Psoas muscle (tissue), 8 donors: ENCODE results near the gene EFHC1. TPM values are rescaled to one million over a fixed set of nuclear protein-coding genes. Genes with fewer than 3 reads are reported as not detected.

Experiments used
- ATAC-seq, 4 donors: fragments of 200-7000 bp; cut with Tn5 transposase; one replicate each; pipeline ENCODE4 v1.9.1; 2020; ENCODE audit warnings: moderate library complexity in 3 of 4, mild to moderate bottlenecking in 2 of 4
- DNase-seq, 2 donors: peaks; one replicate each; pipeline ENCODE4 v3.0.0-alpha.2; 2020
- H3K27ac ChIP-seq: fragments of 200-600 bp; one replicate; pipeline ENCODE4 v1.8.0; 2022
- H3K27me3 ChIP-seq, 3 donors: fragments of 200-600 bp in 1 of 3; one replicate each; pipeline versions ENCODE4 v1.6.1 to v1.8.0; 2013 to 2022; ENCODE audit warnings: low read length in 2 of 3, mild to moderate bottlenecking in 2 of 3, moderate library complexity in 1 of 3; ENCODE audit not compliant: insufficient read depth in 3 of 3
- H3K36me3 ChIP-seq, 2 donors: fragments of 200-600 bp in 1 of 2; one replicate each; pipeline versions ENCODE4 v1.6.1 to v1.8.0; 2013 to 2022; ENCODE audit warnings: low read depth in 1 of 2, mild to moderate bottlenecking in 1 of 2, moderate library complexity in 1 of 2; ENCODE audit not compliant: insufficient read depth in 1 of 2
- H3K4me1 ChIP-seq: fragments of 200-600 bp; one replicate; pipeline ENCODE4 v1.8.0; 2022
- H3K4me3 ChIP-seq: fragments of 200-600 bp; one replicate; pipeline ENCODE4 v1.8.0; 2022; ENCODE audit warnings: mild to moderate bottlenecking
- H3K9me3 ChIP-seq: fragments of 200-600 bp; one replicate; pipeline ENCODE4 v1.8.0; 2022
- CTCF ChIP-seq: fragments of 200-600 bp; IDR thresholded peaks from one replicate; pipeline ENCODE4 v1.8.0; 2022; ENCODE audit warnings: antibody characterized with exemption
- WGBS, 3 donors: extraction: QIAGEN DNeasy Blood & Tissue Kit; methylation state at CpG; one replicate each; pipeline versions ENCODE4 v1.1.6 to v1.1.7; 2013; 5-methylcytosine and 5-hydroxymethylcytosine counted together
- intact Hi-C, 2 donors: fragments of 100-400 bp; cut with DNase I; formaldehyde crosslinking; loops; one replicate each; pipeline versions ENCODE4 v1.11.0 to v1.14.2; 2022
- polyA plus RNA-seq, 3 donors: library from polyadenylated mRNA; stranded (reverse); fragments of 200-250 nt; gene quantifications; one replicate each; pipeline ENCODE4 v1.2.3, GENCODE V29; 2013
- total RNA-seq, 4 donors: library from RNA; stranded (reverse); fragmentation: NEBNext Ultra II Directional in 2 of 4; extraction: Animal tissue kit (Norgen Biotek cat#: 25700) in 2 of 4; gene quantifications; one replicate each; pipeline versions ENCODE4 v1.2.1 to v1.2.4, GENCODE V29; 2021 to 2023
- donor health status: healthy with polysubstance abuse.
- donor health status: DM: no; HTN: no; CAD: no; lungs with moderate emphysema.
- donor health status: Bipolar disorder and iron deficiency.
- donor health status: healthy.
- donor health status: DM: yes; HTN: yes; CAD: no.
- donor health status: DM: no; HTN: no; CAD: no.
- donor health status: DM: no; HTN: no; CAD: no.
- donor health status: DM: yes; HTN: yes; CAD: no.

The EFHC1 gene
- total and polyA plus RNA-seq, 7 donors: 1.5 to 3.9 (median 2.0) TPM

GRCh38 chr6:52523378-52524142 is 103.4 kb downstream of the EFHC1 start:
- no peak for DNase-seq
- H3K27ac ChIP-seq: no peak overlapping the region
- no peak for TF ChIP-seq CTCF
- no peaks in the 10 kb centered on the region for H3K9me3 ChIP-seq
- intact Hi-C loops: no loop called here
- H3K4me1 ChIP-seq: peaks cover 6% of the 10 kb centered on the region
- no peak for ATAC-seq
- no peaks in the 10 kb centered on the region for H3K36me3 ChIP-seq
- no peaks in the 10 kb centered on the region for H3K27me3 ChIP-seq
- WGBS, 3 donors: 78 to 86% (median 83%) methylated on average over 6 of the region's 6 CpGs
- H3K4me3 ChIP-seq: no peak overlapping the region

DNA sequence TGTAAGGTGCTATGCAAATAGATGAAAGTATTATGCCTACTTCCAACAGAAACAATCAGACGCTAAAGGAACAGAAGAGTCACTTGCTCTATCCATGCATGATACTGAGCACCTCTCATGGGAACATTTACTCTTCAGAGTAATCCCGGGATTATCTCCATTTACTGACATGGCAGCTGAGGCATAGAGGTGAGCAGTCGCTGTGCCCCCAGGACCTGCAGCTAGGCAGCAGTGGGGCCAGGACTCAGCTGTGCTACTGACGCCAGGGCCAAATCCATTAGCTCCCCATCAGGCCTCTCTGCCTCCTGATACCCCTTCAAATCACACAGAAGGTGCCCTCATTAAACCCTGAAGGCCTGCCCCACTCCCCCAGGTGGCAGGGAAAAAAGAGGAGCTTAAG is 104.8 kb downstream of the EFHC1 start:
- Histone ChIP-seq H3K27me3 (no peaks in the 10 kb centered on the region), H3K36me3 (no peaks in the 10 kb centered on the region), H3K9me3 (no peaks in the 10 kb centered on the region), H3K27ac (no peak overlapping the region), H3K4me1 (peaks cover 3% of the 10 kb centered on the region), H3K4me3 (no peak overlapping the region)
- intact Hi-C loops: no loop called here
- DNase-seq (no peak), ATAC-seq (no peak)
- TF ChIP-seq CTCF: no peak
- 85 to 90% (median 87%) methylated on average over 4 of the region's 4 CpGs for WGBS, 3 donors

DNA sequence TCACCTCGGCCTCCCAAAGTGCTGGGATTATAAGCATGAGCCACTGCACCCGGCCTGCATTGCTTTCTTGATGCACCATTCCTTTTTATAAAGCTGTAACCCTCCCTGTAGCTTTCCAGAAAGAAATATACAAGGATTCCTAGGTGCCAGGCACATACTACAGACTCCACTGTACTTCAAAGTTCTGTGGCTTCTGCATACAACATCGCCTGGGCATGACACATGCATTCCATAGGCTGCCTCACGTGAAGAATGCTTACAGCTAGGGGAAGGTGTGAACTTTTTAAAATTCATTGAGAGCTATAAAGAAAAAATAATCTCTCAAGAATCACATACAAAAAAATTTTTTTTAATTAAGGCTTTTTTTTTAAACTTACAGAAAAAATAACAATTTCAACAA is 106.5 kb downstream of the EFHC1 start:
- Histone ChIP-seq H3K4me3 (no peak overlapping the region), H3K9me3 (no peaks in the 10 kb centered on the region), H3K27ac (no peak overlapping the region), H3K4me1 (peaks cover 3% of the 10 kb centered on the region), H3K27me3 (no peaks in the 10 kb centered on the region), H3K36me3 (no peaks in the 10 kb centered on the region)
- intact Hi-C loops: no loop called here
- WGBS, 3 donors: 84 to 97% (median 95%) methylated on average over 4 of the region's 4 CpGs
- ATAC-seq: no peak
- no peak for DNase-seq
- TF ChIP-seq CTCF: no peak

GRCh38 chr6:52527436-52527835 is 107.3 kb downstream of the EFHC1 start:
- Histone ChIP-seq H3K27me3 (no peaks in the 10 kb centered on the region), H3K36me3 (no peaks in the 10 kb centered on the region), H3K9me3 (no peaks in the 10 kb centered on the region), H3K4me3 (no peak overlapping the region), H3K4me1 (no peaks in the 10 kb centered on the region), H3K27ac (no peak overlapping the region)
- ATAC-seq: no peak
- no peak for DNase-seq
- no peak for TF ChIP-seq CTCF
- 83 to 93% (median 87%) methylated on average over 7 of the region's 7 CpGs for WGBS, 3 donors
- intact Hi-C loops: no loop called here

DNA sequence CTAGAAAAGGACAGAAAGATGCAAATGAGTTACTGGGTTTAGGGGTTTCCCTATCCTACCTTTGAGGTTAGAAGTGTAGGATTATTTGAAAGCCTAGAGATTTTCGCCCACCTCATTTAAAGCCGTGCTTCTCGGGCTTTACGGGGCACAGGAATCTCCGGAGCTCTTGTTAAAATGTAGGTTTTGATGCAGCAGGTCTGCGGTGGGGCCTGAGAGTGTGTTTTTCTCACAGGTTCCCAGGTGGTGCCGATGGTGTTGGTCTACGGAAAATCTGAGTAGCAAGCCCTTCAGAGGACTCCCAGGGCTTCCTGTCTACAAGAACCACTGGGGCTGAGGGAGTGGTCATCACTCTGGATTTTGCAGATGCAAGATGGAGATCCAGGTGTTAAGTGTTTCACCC is 109.2 kb downstream of the EFHC1 start:
- 94 to 96% (median 94%) methylated on average over 8 of the region's 8 CpGs for WGBS, 3 donors
- H3K27me3 ChIP-seq: no peaks in the 10 kb centered on the region
- no peak for ATAC-seq
- no peaks in the 10 kb centered on the region for H3K9me3 ChIP-seq
- DNase-seq: no peak
- H3K27ac ChIP-seq: no peak overlapping the region
- H3K36me3 ChIP-seq: no peaks in the 10 kb centered on the region
- no peaks in the 10 kb centered on the region for H3K4me1 ChIP-seq
- no peak overlapping the region for H3K4me3 ChIP-seq
- intact Hi-C loops: no loop called here
- TF ChIP-seq CTCF: no peak
